H1 (cell line): ENCODE results near the gene AMIGO2. TPM values are rescaled to one million over a fixed set of nuclear protein-coding genes. Genes with fewer than 3 reads are reported as not detected.

Experiments used
- CTCF ChIA-PET: fragments of 300-600 bp; sonication (Branson Sonifier 250); formaldehyde crosslinking; loops from one replicate; lab custom pipeline; 2021; ENCODE audit not compliant: partially characterized antibody; lab: Charles Lee
- POLR2A ChIA-PET: fragments of 300-600 bp; sonication (Branson Sonifier 250); formaldehyde crosslinking; loops from one replicate; lab custom pipeline; 2021; ENCODE audit warnings: inconsistent platforms; ENCODE audit not compliant: partially characterized antibody; lab: Charles Lee
- DNase-seq, 2 experiments: peaks; one replicate each; pipeline versions ENCODE4 v3.0.0 to v3.0.0-alpha.2; 2010 to 2022; ENCODE audit warnings: low spot score in 2 of 2, low read depth in 1 of 2, mixed read lengths in 1 of 2
- FAIRE-seq: peaks from 2 replicates; lab custom pipeline; 2011; peaks lifted over from hg19 to GRCh38; lab: Jason Lieb, UNC
- H2AFZ ChIP-seq: 2 replicates; pipeline ENCODE4 v1.8.1; 2012; ENCODE audit warnings: low read length, inconsistent platforms
- H2AK5ac ChIP-seq: 2 replicates; pipeline ENCODE4 v1.6.1; 2013; ENCODE audit warnings: low read depth, low read length
- H2BK120ac ChIP-seq: replicated peaks from 2 replicates; pipeline ENCODE3; 2013; ENCODE audit warnings: low read depth, low read length, inconsistent platforms
- H2BK12ac ChIP-seq: 2 replicates; pipeline ENCODE4 v1.6.1; 2013; ENCODE audit warnings: low read depth, low read length
- H2BK15ac ChIP-seq: 2 replicates; pipeline ENCODE4 v1.6.1; 2013; ENCODE audit warnings: low read length
- H2BK20ac ChIP-seq: 2 replicates; pipeline ENCODE4 v1.6.1; 2013; ENCODE audit warnings: low read length
- H2BK5ac ChIP-seq: 2 replicates; pipeline ENCODE4 v1.6.1; 2013; ENCODE audit warnings: low read depth, low read length
- H3K14ac ChIP-seq: 2 replicates; pipeline ENCODE4 v1.6.1; 2013; ENCODE audit warnings: inconsistent platforms; ENCODE audit not compliant: insufficient read length
- H3K18ac ChIP-seq: 2 replicates; pipeline ENCODE4 v1.6.1; 2013; ENCODE audit warnings: low read length; ENCODE audit errors: extremely low read depth
- H3K23ac ChIP-seq: 2 replicates; pipeline ENCODE4 v1.6.1; 2013; ENCODE audit warnings: inconsistent platforms; ENCODE audit not compliant: insufficient read length
- H3K23me2 ChIP-seq: 2 replicates; pipeline ENCODE4 v1.6.1; 2013; ENCODE audit warnings: low read depth, low read length
- H3K27ac ChIP-seq: 2 replicates; pipeline ENCODE4 v1.6.1; 2011; ENCODE audit warnings: low read depth, low read length, inconsistent platforms
- H3K27me3 ChIP-seq, 4 experiments: replicated peaks in 1 of 4; 1 replicate in 1 of 4; 2 replicates in 3 of 4; pipeline versions ENCODE4 v1.6.1 to v1.8.1; 2011 to 2013; ENCODE audit warnings: low read length in 3 of 4, mild to moderate bottlenecking in 3 of 4, inconsistent platforms in 2 of 4, mixed read lengths in 2 of 4, moderate library complexity in 1 of 4; ENCODE audit not compliant: control insufficient read depth in 3 of 4, insufficient read depth in 3 of 4; ENCODE audit errors: extremely low read depth in 1 of 4
- H3K36me3 ChIP-seq, 4 experiments: 2 replicates each; pipeline versions ENCODE4 v1.6.1 to v1.8.1; 2011 to 2013; ENCODE audit warnings: mild to moderate bottlenecking in 4 of 4, low read length in 3 of 4, moderate library complexity in 2 of 4, control low read depth in 1 of 4, inconsistent platforms in 1 of 4; ENCODE audit not compliant: insufficient read depth in 4 of 4, control insufficient read depth in 2 of 4
- H3K4ac ChIP-seq: replicated peaks from 2 replicates; pipeline ENCODE3; 2013; ENCODE audit warnings: low read length, low read depth, mixed read lengths, inconsistent platforms; ENCODE audit not compliant: insufficient read length
- H3K4me1 ChIP-seq, 4 experiments: replicated peaks in 1 of 4; 1 replicate in 1 of 4; 2 replicates in 3 of 4; pipeline versions ENCODE4 v1.6.1 to v1.8.1; 2011 to 2013; ENCODE audit warnings: low read length in 3 of 4, inconsistent platforms in 2 of 4, mixed read lengths in 1 of 4; ENCODE audit not compliant: insufficient read depth in 4 of 4, control insufficient read depth in 3 of 4
- H3K4me2 ChIP-seq, 2 experiments: 2 replicates each; pipeline versions ENCODE4 v1.6.1 to v1.8.1; 2011 to 2013; ENCODE audit warnings: low read depth in 2 of 2, low read length in 2 of 2, control low read depth in 1 of 2, inconsistent platforms in 1 of 2, mild to moderate bottlenecking in 1 of 2; ENCODE audit not compliant: insufficient read depth in 1 of 2
- H3K4me3 ChIP-seq, 4 experiments: fragments of 200-600, 300-600 bp in 1 of 4; sonication (generic), shearing (Covaris generic), sonication (Bioruptor Twin) in 1 of 4; 2 replicates each; pipeline versions ENCODE4 v1.5.1 to v1.8.1; 2011 to 2016; ENCODE audit warnings: low read length in 4 of 4, low read depth in 3 of 4, control low read depth in 2 of 4, inconsistent platforms in 2 of 4, mild to moderate bottlenecking in 2 of 4, mixed read lengths in 1 of 4, moderate library complexity in 1 of 4; ENCODE audit not compliant: insufficient read depth in 2 of 4; ENCODE audit errors: extremely low read depth in 1 of 4
- H3K56ac ChIP-seq: replicated peaks from 2 replicates; pipeline ENCODE3; 2013; ENCODE audit warnings: low read depth, mild to moderate bottlenecking, mixed read lengths, low read length, inconsistent platforms; ENCODE audit not compliant: insufficient read length
- H3K79me1 ChIP-seq: 2 replicates; pipeline ENCODE4 v1.6.1; 2013; ENCODE audit warnings: low read depth, low read length, control low read depth
- H3K79me2 ChIP-seq, 2 experiments: 2 replicates each; pipeline versions ENCODE4 v1.6.1 to v1.8.1; 2012 to 2013; ENCODE audit warnings: low read length in 2 of 2, mild to moderate bottlenecking in 2 of 2, inconsistent platforms in 1 of 2; ENCODE audit not compliant: insufficient read depth in 2 of 2, control insufficient read depth in 1 of 2
- H3K9ac ChIP-seq, 4 experiments: replicated peaks in 1 of 4; 1 replicate in 1 of 4; 2 replicates in 3 of 4; pipeline versions ENCODE4 v1.6.1 to v1.8.1; 2011 to 2013; ENCODE audit warnings: low read depth in 3 of 4, low read length in 3 of 4, control low read depth in 2 of 4, mild to moderate bottlenecking in 2 of 4, moderate library complexity in 2 of 4, inconsistent platforms in 1 of 4; ENCODE audit errors: extremely low read depth in 1 of 4
- H3K9me3 ChIP-seq, 2 experiments: 2 replicates each; pipeline versions ENCODE4 v1.6.1 to v1.8.1; 2012 to 2013; ENCODE audit warnings: mild to moderate bottlenecking in 2 of 2, moderate library complexity in 2 of 2, control low read depth in 1 of 2, inconsistent platforms in 1 of 2, low read depth in 1 of 2, low read length in 1 of 2, mixed read lengths in 1 of 2; ENCODE audit not compliant: insufficient read depth in 2 of 2
- H4K20me1 ChIP-seq, 2 experiments: replicated peaks in 1 of 2; 2 replicates each; pipeline versions ENCODE3 to v1.8.1; 2011 to 2013; ENCODE audit warnings: inconsistent platforms in 2 of 2, low read length in 2 of 2, mild to moderate bottlenecking in 1 of 2; ENCODE audit not compliant: insufficient read depth in 2 of 2, control insufficient read depth in 1 of 2
- H4K5ac ChIP-seq: 2 replicates; pipeline ENCODE4 v1.6.1; 2013; ENCODE audit warnings: low read length, low read depth, mixed read lengths, inconsistent platforms; ENCODE audit not compliant: insufficient read length
- H4K8ac ChIP-seq: 2 replicates; pipeline ENCODE4 v1.8.0; 2013; ENCODE audit warnings: mild to moderate bottlenecking, moderate library complexity, low read length, inconsistent platforms; ENCODE audit not compliant: insufficient read depth; ENCODE audit errors: extremely low read depth
- H4K91ac ChIP-seq: replicated peaks from 2 replicates; pipeline ENCODE3; 2013; ENCODE audit warnings: low read length, mixed read lengths, inconsistent platforms; ENCODE audit not compliant: insufficient read length
- ASH2L ChIP-seq: fragments of 200-600, 300-600 bp; sonication (generic); IDR thresholded peaks from one replicate; pipeline ENCODE4 v1.7.1; 2017; ENCODE audit warnings: low read length
- BACH1 ChIP-seq: IDR thresholded peaks from 2 replicates; pipeline ENCODE4 v1.6.1; 2012; ENCODE audit warnings: low read length, improper control_type of control experiment
- CEBPB ChIP-seq: IDR thresholded peaks from 2 replicates; pipeline ENCODE4 v1.6.1; 2012; ENCODE audit warnings: low read depth, low read length
- EZH2 ChIP-seq: fragments of 200-600 bp; sonication (generic); IDR thresholded peaks from 2 replicates; pipeline ENCODE4 v1.7.1; 2012; ENCODE audit warnings: low read depth, mild to moderate bottlenecking, moderate library complexity, low read length, inconsistent platforms; ENCODE audit not compliant: severe bottlenecking
- GABPA ChIP-seq: IDR thresholded peaks from 2 replicates; pipeline ENCODE4 v1.6.1; 2011; ENCODE audit warnings: mild to moderate bottlenecking, low read length, moderate library complexity, borderline replicate concordance; ENCODE audit not compliant: insufficient read depth
- HDAC2 ChIP-seq, 2 experiments: fragments of 300-600 bp in 1 of 2; sonication (generic) in 1 of 2; IDR thresholded peaks; 2 replicates each; pipeline ENCODE4 v1.6.1; 2011 to 2012; ENCODE audit warnings: low read depth in 2 of 2, low read length in 2 of 2, mild to moderate bottlenecking in 2 of 2, moderate library complexity in 2 of 2, borderline replicate concordance in 1 of 2, inconsistent platforms in 1 of 2
- MAFK ChIP-seq: IDR thresholded peaks from 2 replicates; pipeline ENCODE4 v1.6.1; 2012; ENCODE audit warnings: low read depth, mild to moderate bottlenecking, improper control_type of control experiment, low read length
- POU5F1 ChIP-seq: IDR thresholded peaks from 2 replicates; pipeline ENCODE4 v1.6.1; 2011; ENCODE audit warnings: low read depth, mild to moderate bottlenecking, low read length, moderate library complexity
- RBBP5 ChIP-seq: IDR thresholded peaks from 2 replicates; pipeline ENCODE4 v1.7.1; 2012; ENCODE audit warnings: low read depth, mild to moderate bottlenecking, inconsistent platforms, low read length, moderate library complexity, borderline replicate concordance
- RFX5 ChIP-seq: IDR thresholded peaks from 2 replicates; pipeline ENCODE4 v1.6.1; 2011; ENCODE audit warnings: low read depth, low read length, improper control_type of control experiment, borderline replicate concordance
- SIRT6 ChIP-seq: IDR thresholded peaks from one replicate; pipeline ENCODE4 v1.7.1; 2012; ENCODE audit warnings: low read length, inconsistent platforms
- SP4 ChIP-seq: IDR thresholded peaks from 2 replicates; pipeline ENCODE4 v1.6.1; 2012; ENCODE audit warnings: low read length, inconsistent platforms
- TAF1 ChIP-seq: IDR thresholded peaks from 2 replicates; pipeline ENCODE4 v1.6.1; 2011; ENCODE audit warnings: mild to moderate bottlenecking, low read depth, low read length
- WGBS, 2 experiments: shearing (Covaris generic) in 1 of 2; methylation state at CpG; one replicate each; pipeline versions ENCODE4 v1.1.6 to v1.1.7; 2013 to 2015; ENCODE audit warnings: low lambda C conversion rate in 2 of 2, mixed read lengths in 2 of 2, inconsistent platforms in 1 of 2, low coverage in 1 of 2, missing lambda C conversion rate in 1 of 2; ENCODE audit not compliant: insufficient replicate concordance in 2 of 2, insufficient coverage in 1 of 2, insufficient read length in 1 of 2; ENCODE audit errors: extremely low coverage in 1 of 2, missing lambda C conversion rate in 1 of 2; 5-methylcytosine and 5-hydroxymethylcytosine counted together
- polyA plus RNA-seq, 7 experiments: library from polyadenylated mRNA; depleted of rRNA in 3 of 7; stranded (reverse) in 5 of 7; unstranded in 2 of 7; fragments of >200 nt in 5 of 7; fragments of 200-250 nt in 2 of 7; gene quantifications; 1 replicate in 5 of 7; 2 replicates in 1 of 7; 4 replicates in 1 of 7; pipeline versions ENCODE4 v1.2.1 to v1.2.3, GENCODE V29; 2011 to 2013; ENCODE audit warnings: missing spikeins in 2 of 7, mixed read lengths in 2 of 7
- total RNA-seq: library from RNA; stranded (reverse); fragmentation: NEBNext Ultra II Directional; extraction: Animal tissue kit (Norgen Biotek cat#: 25700); gene quantifications from 2 replicates; pipeline ENCODE4 v1.2.1, GENCODE V29; 2021

Gene AMIGO2
- total and polyA plus RNA-seq, 2 of the 8 experiments (the other 6 are each of a cell fraction or from before 2014, with no cell fraction given) = 1.7 to 3.3 TPM

GRCh38 chr12:47075192-47076084, 4.3 kb downstream of the AMIGO2 start:
- no peak overlapping the region for H2BK15ac ChIP-seq
- no peak overlapping the region for H4K91ac ChIP-seq
- no peak overlapping the region for H3K14ac ChIP-seq
- H3K18ac ChIP-seq = no peak overlapping the region
- 85% methylated on average over 7 of the region's 7 CpGs; no CpG with 5 or more reads in 1 of the 2 experiments for WGBS, 2 experiments
- no peak overlapping the region for H4K5ac ChIP-seq
- H3K4ac ChIP-seq = no peak overlapping the region
- H2BK12ac ChIP-seq = no peak overlapping the region
- no peak overlapping the region for H3K4me2 ChIP-seq
- POLR2A ChIA-PET = interaction anchor here (1.4 kb wide), 1 partner anchor 9 kb away, joined by 3 read pairs; no protein-coding TSS in a partner anchor
- no peak overlapping the region for H4K8ac ChIP-seq
- H3K9ac ChIP-seq = no peak overlapping the region
- no peak overlapping the region for H2BK20ac ChIP-seq
- no peak overlapping the region for H2AK5ac ChIP-seq
- no peak overlapping the region for H2BK120ac ChIP-seq
- peaks cover 0 to 19% (median 9%) of the 10 kb centered on the region in 4 experiments; a peak in 5 of 7 replicates for H3K27me3 ChIP-seq
- CTCF ChIA-PET = interaction anchor here (0.7 to 1.7 kb wide), 4 partner anchors 42 to 251 kb away, joined by 3 to 4 read pairs (median 4); no protein-coding TSS in a partner anchor
- no peaks in the 10 kb centered on the region for H3K79me1 ChIP-seq
- H3K4me1 ChIP-seq = peaks cover 0 to 3% (median 0%) of the 10 kb centered on the region in 4 experiments; a peak in 1 of 7 replicates
- no peaks in the 10 kb centered on the region for H4K20me1 ChIP-seq
- no peak for FAIRE-seq
- no peaks in the 10 kb centered on the region for H3K79me2 ChIP-seq
- no peak for DNase-seq
- no peak overlapping the region for H2AFZ ChIP-seq
- H3K9me3 ChIP-seq = no peaks in the 10 kb centered on the region
- H3K56ac ChIP-seq = no peak overlapping the region
- H3K23ac ChIP-seq = no peak overlapping the region
- peaks cover 9% of the 10 kb centered on the region for H3K23me2 ChIP-seq
- no peak overlapping the region for H3K4me3 ChIP-seq
- H3K36me3 ChIP-seq = no peaks in the 10 kb centered on the region
- no peak overlapping the region for H3K27ac ChIP-seq
- no peak overlapping the region for H2BK5ac ChIP-seq
- TF ChIP-seq HDAC2 (IDR thresholded peaks at IDR 0.05; ENCODE audit: borderline replicate concordance in 1 of 2, low read depth in 2 of 2, low read length in 2 of 2) (no peak), BACH1 (no peak), EZH2 (no peak), ASH2L (no peak), RBBP5 (no peak), TAF1 (no peak), SP4 (no peak), CEBPB (no peak), SIRT6 (no peak), GABPA (no peak), MAFK (no peak), POU5F1 (no peak), RFX5 (no peak)
